Measurements from ENCODE around the gene OR2AT4.

DNA sequence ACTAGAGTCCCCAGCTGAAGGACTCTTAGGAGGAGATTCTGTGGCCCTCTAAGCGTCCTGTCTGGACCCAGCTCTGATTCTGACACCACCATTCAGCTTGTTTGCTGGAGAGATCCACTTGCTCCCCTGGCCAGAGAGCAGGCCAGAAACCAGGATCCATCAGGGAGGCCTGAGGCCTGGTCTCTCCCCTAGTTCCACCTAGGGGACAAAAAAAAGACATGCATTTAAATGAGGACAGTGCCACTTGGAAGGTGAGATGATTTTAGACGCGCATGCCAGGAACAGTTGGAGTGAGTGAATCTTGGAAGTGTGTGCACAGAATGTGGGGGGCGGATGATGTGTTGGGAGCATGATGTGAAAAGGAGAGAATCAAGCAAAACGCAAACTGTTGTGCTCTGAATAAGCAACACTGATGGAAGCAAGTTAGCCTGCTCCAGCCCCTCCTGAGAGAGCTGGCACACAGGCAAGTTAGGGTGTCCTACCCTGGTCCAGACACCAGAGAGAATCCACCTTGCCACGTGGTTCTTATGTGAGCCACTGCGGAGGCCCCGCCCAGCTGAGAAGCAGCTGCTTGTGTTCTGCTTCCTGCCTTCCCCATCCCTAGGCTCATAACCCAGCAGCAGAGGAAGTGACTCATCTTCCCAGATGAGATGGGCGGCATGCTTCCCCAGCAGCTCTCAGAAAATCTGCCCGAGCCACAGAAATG is 46.2 kb upstream of the OR2AT4 start:
- TF ChIP-seq CTCF (IDR thresholded peaks at IDR 0.05) (no peak), POLR2A (IDR thresholded peaks at IDR 0.05) (no peak), POLR2AphosphoS5 (IDR thresholded peaks at IDR 0.05) (peak in 1 of 3 donors; percentile 15)
